GM21576 (cell line): ENCODE results near the gene SPR.

ENCODE experiments used
- ATAC-seq: cut with Tn5 transposase; IDR thresholded peaks from one replicate; pipeline ENCODE4 v1.9.1; 2021; ENCODE audit warnings: mild to moderate bottlenecking, moderate library complexity; ENCODE audit not compliant: unreplicated experiment

The SPR gene

DNA sequence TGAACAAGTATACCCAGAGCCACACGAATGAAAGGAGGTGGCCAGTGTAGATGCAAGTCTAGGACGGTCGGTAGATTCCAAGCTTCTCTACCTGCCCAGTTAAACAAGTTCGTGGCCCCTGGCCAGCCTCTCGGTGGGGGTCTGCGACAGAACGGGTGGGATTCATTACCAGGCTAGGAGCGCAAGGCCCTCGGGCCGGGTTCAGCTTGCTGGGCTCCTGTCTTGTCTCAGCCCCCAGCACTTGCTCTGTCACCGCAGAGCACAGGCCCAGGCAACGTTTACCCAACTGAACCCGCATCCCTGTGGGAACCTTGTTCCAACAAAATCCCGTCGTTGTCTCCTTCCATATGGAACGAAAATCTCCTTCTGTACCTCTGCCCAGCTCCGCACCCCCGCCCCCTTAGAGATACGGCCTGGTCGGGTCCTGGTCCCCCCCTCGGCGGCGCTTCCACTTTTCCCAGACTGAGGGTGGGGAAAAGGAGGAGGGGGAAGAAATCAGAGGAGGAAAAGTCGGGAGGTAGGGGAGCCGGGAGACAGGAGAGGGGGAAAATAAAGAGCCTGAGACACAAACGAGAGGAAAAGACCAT is 28.2 kb downstream of the SPR start:
- no peak for ATAC-seq

DNA sequence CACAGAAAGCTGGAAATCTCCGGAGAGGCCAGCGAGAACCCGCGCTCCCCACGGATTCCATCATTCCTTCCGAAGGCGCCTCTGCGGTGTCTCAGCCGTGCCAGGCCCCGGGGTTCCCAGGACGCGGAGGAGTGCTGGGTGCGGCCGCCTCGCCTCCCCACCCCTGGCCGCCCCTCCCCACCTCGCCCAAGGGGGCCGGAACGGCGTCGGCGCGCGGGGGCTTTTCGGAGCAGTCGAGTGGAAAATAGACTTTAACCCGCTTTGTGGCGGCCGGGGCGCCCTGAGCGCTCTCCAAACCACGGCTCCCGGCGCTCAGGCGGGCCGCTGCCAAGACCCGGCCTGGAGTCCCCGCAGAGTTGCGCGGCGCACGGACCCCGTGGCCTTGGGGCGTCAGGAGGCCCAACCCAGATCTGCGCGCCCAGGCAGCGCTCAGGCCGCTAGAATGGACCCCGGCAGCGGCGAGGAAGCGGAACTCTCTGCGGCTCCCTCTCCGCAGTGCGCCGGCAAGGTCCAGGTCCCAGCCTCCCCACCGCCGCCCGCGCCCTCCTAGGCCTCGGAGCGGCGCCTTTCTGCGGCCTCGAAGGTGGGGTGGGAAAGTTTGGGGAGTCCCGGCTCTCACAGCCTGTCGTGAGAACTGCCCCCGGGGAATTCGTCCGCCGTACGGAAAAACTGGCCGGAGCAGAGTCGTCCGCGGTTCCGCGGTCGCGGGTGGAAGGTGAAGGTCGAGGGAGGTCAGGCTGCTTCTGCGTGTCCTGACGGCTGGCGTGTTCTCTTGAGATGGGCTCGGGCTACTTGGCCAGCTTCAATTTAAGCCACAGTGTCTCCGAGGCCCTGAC is 28.9 kb downstream of the SPR start:
- no peak for ATAC-seq

DNA sequence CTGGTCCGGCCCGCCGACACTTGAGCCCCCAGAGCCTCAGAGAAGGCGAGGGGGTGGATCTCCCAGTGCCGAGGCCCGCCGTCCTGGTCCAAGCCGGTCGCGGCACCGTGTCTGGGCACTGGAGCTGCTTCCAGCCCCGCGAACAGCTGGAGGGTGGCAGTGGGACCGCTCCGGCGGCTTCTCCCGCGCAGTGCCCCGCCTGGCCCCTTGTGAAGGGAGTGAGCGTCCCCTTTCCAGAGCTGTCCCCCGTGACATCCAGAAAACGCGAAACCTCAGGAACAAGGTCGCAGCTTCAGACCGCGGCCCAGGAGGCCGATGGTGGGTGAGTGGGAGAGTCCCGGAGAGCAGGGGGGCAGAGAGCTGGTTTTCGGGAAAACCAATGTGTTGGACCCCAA is 29.5 kb downstream of the SPR start:
- no peak for ATAC-seq

DNA sequence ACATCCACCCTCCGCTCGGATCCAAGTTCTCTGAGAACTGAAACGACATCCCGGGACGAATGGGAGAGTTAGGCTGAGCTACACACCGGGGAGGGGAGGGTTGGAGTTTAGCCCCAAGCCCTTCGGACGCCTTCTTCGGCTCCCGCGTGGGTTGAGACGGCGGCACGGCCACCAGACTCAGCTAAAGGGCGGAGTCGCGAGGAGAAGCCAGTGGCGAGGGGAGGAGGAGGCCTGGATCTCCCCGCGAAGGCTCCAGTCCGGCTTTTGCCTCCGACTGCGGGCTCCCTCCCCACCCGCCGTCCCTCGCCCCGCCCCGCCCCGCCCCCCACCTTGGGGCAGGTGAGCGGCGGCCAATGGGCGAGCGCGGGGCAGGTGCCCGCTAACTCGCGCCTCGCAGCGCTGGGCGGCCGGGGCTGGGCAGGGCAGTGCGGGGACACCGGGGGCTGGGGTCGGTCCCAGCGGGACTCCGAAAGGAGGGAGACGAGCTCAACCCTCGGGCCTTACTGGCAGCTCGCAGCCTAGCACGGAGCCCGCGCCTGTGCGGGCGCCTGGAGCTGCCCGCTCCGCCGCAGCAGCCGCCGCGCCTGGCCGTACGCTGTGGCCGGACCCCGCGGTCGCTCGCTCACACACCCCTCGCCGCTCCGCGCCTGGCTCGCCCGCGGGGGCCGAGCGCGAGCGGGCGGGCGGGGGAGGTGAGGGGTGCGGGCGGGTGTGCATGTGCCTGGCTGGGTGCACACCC is 30.1 kb downstream of the SPR start, which contains the start of gene EMX1:
Gene EMX1 (plus strand): TSS at position 382 of the 739 bp plus-strand sequence. CDS start 334 bp downstream, at position 716.
- ATAC-seq = no peak

DNA sequence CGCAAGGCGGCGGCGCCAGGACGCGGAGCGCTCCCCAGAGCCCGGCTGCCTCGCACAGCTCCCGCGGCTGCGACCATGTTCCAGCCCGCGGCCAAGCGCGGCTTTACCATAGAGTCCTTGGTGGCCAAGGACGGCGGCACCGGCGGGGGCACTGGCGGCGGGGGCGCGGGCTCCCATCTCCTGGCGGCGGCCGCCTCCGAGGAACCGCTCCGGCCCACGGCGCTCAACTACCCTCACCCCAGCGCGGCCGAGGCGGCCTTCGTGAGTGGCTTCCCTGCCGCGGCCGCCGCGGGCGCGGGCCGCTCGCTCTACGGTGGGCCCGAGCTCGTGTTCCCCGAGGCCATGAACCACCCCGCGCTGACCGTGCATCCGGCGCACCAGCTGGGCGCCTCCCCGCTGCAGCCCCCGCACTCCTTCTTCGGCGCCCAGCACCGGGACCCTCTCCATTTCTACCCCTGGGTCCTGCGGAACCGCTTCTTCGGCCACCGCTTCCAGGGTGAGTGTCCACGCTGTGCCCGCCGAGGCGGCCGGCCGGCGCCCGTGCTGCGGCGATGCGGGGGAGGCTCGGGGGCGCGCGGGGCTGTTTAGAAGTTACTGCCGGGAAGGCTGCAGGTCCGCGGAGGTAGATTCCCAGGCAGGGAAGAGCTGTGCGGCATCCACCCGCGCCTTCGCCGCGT is 30.8 kb downstream of the SPR start:
- no peak for ATAC-seq

DNA sequence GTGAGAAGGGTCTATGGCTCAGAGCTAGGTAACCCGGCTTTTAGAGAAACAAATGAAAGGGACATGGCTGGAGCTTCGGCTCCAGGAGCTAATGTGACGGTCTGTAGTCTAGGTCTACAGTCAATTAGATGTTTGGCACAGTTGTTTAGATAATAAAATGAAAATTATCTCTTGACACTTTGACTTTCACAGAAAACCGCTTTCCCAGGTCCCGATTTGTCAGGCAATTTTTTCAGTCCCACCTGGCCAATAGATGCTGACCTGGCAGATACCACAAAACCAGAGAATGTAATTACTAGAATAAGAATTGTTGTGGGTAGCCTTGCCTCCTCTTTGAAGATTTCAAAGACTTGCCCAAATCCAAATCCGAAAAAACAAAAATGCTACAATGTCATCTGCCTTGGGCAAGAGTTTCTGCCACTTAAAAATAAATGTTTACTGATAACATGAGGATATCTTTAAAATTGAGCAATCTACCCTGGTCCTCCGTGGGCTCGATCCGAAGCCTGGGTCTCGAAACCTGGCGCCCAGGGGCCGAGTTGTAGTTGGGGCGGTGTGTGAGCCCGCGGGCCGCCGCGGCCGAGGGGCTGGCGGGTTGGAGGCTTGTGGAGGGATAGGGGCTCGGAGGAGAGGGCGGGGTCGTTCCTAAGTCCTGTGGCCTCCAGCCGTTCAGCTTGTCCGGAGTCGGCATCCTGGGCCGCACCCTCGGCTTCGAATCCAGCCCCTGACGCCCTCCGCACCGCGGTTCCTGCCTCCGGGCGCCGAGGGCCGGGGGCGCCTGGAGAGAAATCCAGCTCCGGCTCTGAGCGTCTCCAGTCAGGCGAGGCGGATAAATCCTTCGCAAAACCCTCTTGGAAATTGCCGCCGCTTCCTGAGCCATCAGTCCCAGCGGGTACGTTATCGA is 32.5 kb downstream of the SPR start:
- no peak for ATAC-seq

DNA sequence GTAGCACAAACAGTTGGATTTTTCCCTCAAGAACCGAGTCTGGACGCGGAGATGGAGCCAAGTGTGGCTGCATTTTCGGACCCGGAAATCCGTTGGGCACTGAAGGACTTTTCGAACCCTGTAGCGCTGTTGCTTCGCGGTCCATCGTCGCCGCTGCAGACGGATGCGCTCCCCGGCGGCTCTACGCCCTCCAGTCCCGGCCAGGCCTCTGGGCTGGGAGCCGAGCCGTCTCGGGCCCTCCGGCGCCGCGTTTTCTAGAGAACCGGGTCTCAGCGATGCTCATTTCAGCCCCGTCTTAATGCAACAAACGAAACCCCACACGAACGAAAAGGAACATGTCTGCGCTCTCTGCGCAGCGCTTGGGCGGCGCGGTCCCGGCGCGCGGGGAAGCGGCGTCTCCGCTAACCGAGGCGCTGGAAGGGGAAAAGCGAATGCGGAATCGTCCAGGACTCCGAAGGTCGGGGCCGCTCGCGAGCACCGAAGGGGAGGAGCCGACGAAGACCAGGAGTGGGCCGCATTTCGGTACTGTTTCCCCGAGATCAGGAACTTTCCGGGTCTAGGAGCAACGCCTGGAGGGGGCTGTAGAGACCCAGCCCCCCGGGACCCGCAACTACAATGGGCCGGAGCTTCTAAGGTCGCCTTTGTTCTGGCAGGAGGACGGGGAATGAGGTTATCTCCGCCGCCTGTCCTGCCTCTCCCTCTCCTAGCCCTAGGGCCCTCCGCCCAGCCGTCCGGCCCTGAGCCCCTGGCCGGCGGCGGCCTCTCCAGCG is 33.3 kb downstream of the SPR start:
- no peak for ATAC-seq

DNA sequence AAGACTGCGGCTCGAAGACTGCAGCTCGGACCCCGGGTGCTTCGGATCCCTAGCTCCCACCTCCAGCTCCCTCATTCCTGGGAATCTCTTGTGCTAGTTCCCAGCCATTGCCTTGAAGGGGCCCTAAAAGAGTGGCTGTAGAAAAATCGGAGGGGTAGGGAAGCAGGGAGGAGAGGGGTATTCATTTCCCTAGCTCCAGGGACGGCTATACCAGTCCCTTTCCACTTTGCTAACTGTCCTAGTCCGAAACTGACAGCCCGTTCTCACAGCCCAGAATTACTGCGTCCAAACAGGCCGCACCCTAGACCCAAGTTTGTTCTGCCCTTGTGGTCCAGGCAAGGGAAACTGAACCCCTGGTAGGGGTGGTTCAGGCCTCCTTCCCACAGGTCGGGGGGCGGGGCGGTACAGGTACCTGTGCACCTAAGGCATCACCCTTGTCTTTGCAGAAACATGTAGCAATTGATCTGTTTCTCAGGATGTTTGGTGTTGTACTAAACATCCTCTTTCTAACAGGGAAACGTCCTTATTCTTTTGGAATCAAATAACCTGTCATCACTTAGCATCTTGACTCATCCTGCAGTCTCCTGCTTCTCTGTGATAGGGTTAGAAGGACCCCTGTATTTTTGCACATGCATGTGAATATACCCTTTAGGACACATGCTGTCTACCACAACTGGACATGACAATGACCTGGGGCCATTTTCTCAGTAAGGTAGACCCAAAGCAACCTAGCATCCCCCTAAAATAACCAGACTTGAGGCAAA is 34.1 kb downstream of the SPR start:
- no peak for ATAC-seq

DNA sequence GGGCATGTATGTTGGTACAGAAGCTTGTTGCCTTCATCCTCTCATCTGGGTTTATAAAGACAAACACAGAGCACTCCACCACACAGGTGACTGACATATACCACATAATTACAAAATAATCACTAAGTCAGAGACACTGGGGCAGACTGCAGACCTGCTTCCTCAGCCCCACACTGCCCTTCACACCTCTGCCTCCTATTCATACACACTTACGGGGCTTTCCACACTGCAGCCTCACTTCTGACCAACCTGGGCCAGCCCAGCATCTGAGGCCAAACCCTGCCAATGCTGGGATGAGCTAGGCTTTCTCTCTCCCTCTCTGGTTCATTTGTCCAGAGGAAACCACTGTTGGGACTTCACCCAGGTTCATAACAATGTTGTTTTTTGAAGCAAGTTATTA is 34.6 kb downstream of the SPR start:
- ATAC-seq = no peak

DNA sequence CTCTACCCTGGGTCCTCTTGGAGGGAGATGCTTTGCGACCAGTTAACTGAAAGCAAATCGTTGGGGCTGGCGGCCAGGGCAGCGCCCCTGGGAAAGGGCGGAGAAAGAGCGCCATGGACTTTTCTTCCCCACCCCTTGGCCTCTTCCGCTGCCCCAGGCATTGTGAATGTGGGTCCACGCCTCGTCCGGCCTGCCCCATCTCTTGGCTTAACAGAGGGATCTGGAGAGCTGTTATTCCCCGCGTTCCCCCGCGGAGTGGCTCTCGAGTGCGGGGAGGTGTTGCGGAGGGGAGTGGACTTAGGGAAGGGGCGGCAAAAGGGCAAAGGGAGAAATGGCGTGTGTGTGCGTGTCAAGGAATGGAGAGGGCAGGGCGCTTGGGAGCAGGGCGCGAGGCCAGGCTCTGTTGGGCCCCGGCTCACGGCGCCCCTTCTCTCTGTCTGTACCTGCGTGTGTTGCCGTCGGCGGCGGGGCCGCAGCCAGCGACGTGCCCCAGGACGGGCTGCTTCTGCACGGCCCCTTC is 36.7 kb downstream of the SPR start:
- ATAC-seq = no peak

DNA sequence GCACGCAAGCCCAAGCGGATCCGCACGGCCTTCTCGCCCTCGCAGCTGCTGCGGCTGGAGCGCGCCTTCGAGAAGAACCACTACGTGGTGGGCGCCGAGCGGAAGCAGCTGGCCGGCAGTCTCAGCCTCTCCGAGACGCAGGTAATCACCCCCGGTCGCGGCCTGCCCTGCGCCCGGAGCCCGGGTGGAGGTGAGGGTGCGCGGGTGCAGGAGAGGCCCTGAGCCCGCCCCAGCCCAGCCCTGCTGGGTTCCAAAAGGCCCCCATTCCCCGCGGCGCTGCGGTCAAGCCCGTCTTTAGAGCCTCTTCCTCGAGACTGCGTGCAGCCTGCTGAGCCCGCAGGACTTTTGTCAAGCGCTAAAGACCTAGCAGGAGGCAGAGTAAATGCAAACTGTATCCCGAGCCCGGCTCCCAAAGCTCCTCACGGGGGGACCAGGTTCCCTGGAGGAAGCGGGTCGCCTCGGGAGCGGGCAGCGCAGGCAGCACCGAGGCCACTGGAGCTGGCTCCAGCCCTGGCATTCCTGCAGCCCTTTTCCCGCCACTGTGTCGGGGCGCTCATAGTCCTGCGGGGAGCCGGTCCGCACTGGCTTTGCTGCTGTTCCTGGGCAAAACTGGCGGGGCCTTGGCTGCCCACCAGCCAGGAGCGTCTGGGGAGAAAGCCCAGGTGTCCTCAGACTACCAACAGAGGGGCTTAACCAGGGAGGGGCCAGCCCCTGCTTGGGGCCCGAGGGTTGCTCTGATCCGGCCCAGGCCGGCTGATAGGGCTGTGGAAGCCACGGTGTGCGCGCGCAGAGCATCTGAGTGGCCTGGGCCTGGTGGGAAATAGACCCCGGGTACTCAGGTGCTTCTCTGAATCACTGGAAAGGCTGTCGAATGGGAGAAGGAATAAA is 37.4 kb downstream of the SPR start:
- no peak for ATAC-seq

DNA sequence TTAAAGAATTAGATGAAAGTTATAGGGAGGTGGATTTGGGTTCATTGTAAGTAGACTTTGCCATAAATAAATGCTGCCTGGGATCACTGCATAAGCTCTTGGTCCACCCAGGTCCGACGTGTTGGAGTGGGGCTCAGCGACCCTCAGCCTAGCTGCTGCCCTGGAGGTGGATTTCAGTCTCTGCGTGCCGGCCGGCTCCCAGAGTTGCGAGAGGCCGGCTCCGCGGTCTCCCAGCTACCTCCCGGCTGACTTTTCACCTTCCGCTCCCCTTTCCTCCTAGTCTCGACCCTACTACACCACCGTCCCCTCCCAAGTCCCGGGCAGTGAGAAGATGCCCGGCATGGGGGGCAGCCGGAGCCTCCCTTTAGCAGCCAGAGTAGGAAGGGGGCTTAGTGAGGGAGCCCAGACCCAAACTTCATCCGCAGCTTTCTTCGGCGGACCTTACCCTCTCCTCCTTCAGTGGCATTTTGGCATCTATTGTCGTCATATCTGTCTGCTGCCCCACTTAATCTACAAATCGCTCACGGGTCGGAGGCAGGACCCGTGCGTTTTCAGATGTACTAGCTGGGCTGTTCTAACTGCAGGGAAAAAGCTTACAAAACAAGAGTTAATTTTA is 38.2 kb downstream of the SPR start:
- ATAC-seq = no peak

DNA sequence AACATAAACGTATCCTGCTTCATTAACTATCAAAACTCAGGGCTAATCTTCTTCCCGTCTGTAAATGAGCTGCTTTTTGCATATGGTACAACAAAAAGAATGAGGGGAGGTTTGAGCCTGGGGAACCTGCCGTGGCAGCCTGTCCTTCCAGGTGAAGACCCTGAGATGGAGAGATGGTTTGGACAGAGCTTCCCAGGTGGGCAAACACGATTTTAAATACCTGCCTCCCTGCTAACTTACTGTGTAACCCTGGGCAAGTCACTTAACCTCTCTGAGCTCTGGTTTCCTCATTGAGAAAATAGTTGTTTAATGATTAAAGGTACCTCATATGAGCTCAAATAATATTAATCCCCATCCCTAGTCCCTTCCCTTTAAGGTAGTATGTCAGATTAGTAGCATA is 39.2 kb downstream of the SPR start:
- no peak for ATAC-seq

DNA sequence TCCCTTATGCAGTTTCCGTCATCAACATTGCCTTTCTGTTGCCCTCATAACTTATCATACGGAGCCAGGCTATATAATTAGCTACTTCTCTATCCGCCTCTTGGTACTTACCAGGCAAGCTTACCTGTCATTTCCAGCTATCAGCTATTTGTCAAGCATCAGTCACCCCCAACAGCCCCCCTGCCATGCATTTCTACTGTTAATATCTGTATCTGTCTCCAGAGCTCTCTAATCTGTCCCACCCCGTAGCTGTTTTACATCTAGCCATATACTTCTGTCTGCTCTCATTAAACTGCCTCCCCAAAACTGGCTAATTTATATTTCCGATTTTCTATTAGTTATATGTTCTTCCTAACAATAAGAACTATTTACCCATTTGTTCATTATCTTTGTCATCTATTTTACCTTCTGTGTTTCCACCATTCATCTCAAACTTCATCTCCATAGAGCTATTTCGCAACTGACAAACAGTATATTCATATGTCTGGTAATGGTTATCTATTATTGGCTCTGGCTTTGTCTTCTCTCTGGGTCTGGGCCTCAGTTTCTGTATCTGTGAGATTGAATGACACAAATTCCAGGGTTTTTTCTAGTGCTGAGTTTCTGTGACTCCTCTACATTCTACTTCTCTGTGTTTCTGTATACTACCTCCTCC is 39.7 kb downstream of the SPR start:
- no peak for ATAC-seq

DNA sequence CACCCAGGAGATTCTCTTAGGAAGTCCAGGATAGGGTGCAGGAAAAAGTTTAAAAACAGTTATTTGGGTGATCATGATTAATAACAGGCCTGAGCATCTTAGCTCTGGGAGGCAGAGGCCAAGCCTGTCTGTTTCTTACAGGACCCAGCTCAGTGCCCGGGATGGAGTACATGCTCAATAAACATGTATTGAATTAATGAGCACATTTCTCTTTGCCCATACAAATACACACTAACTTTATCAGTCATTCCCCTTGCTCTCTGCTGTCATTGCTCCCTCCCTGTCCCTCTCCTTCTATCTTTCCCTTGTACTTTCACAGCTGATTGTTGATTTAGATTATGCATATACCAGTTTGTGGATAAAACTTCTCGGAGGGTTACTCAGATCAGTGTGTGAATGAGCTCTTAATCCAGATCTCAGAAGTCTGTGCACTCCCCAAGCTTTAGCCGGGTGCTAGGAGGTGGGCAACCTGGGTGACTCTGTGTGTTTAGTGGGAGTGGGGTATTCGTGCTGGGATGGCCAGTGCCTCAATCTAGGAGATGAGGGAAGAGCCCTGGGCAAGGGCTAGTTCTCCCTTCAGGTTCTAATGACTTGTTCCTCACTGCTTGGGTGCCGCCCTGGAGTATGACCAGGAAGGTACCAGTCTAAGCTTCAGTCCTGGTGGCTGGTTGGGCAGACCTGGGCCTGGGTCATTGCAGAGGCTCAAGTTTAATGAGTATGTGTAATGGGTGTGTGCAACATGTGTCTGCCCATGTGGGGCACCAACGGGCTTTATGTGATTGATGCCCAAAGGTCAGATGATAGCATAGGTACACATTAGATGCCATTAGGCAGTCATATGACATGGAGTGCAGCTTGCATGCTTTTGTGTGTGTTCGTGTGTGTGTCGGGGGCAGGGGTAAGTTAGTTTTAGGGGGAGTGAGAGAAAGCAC is 40.7 kb downstream of the SPR start:
- ATAC-seq = no peak

DNA sequence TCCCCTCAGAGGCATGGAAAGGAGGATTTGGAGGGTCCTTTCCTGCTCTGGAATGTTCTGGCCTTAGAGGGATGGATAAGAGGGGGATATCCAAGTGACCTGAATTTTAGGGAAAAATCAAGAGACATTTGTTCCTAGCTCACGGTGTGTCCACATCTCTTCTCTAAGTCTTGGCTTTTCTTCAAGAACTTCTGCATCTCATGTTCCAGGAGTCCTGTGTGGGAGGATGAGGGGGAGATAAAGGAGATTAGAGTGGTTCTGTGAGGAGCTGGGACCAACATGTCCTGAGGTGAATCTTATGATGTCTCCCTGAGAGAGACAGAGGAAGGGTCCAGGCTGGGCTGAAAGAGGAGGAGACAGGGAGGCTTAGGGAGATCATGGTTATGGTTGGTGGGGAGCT is 41.8 kb downstream of the SPR start:
- no peak for ATAC-seq
